CD4-positive, alpha-beta T cell treated with Interleukin-6 at 100 ng/mL for 8 hours (primary cell): ENCODE measurements around the gene CSMD2.

Experiments used
- DNase-seq: peaks from one replicate; pipeline ENCODE4 v3.0.0-alpha.2; 2020; ENCODE audit warnings: mixed read lengths, low spot score

The CSMD2 gene

GRCh38 chr1:33601751-33602150, 563.3 kb downstream of the CSMD2 start:
- DNase-seq: no peak

DNA sequence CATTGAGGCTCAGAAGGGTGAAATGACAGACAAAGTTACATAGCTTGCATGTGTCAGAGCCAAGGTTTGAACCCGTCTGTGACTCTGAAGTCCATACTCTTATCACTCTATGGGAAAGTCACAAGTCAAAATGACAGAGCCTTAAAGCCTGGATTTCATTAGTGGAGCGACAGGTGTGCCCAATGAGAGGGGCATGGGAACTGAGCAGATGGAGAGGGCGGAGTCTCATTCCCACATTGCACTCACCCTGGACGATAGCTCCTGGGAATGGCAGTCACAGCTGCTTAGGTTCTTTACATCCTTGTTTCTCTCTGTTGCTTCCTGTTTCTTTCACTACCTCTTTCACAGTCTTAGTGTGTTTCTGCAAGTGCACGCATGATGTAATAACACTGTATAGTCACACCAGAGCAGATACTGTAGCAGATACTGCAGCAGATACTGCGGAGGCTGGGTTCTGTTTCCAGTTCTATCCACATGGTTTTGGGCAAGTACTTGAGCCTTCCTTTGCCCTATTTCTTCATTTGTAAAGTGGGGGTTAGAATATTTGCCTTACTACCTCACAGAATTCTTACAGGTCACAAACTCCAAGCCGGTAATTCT, 565.4 kb downstream of the CSMD2 start:
- no peak for DNase-seq

- no peak for DNase-seq
These were observed 576.3 kb downstream of the CSMD2 start for GRCh38 chr1:33588726-33589125.

GRCh38 chr1:33586795-33587194, 578.2 kb downstream of the CSMD2 start:
- DNase-seq: no peak

GRCh38 chr1:33586106-33586505, 578.9 kb downstream of the CSMD2 start:
- no peak for DNase-seq

- no peak for DNase-seq
These were observed 581.5 kb downstream of the CSMD2 start for GRCh38 chr1:33583567-33583966.

DNA sequence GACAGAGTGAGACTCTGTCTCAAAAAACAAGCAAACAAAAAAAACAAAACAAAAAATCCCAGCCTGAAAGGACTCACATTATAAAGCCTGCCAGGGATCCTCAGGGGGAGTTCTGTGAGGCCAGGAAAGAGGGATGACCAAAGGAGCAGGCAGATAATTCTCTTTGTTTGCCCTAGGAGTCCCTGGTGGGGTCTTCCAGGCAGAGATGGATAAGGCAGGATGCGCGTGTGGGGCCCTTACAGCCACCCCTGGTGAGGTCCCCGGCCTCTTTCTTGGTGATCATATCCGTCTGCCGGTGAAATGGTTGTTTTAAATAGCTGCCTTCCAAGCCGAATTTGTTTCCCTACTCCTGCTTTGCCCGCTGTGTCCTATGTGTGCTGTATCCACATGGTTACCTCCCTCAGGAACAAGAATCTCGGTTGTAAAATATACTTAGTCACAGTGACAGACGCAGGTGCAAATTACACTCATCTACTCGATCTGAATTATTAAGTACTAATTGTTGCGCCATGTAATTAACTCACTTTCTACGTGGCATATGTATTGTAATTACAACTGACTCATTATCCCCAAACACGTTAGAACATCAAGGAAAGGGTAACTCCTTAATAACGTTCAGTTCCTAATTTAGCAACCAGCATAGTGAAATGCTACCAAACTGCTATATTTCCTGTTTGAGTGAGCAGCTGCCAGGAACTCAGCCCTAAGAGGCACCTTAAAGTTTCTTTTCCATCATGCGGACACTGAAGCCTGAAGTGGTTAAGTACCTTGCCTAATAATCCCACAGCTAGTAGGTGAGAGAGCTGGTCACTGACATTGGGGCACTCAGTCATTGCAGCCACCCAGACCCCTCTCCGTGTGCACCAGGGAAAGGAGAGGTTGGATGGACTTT, 586.2 kb downstream of the CSMD2 start:
- DNase-seq: no peak

DNA sequence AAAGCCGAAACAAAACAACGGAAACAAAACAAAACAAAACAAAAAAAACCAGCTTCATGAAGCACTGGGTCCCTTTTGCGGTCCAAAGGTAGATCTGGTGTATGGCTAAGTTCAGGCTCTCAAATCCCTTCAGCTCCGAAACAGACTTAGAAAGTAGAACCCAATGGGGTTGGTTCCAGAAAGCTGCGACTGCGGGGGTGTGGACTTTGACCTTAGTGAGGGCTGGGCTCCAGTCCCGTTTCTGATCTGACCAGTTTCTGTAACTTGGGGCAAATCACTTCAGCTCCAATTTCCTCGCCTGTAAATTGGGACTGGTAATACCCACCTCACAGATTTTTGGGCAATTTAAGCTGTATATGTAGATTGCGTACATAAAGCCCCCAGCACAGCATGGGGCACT, 587.4 kb downstream of the CSMD2 start:
- DNase-seq: no peak

GRCh38 chr1:33576821-33577599, 588.0 kb downstream of the CSMD2 start:
- no peak for DNase-seq

- DNase-seq: no peak
These were observed 589.6 kb downstream of the CSMD2 start for GRCh38 chr1:33575324-33575879.

GRCh38 chr1:33573661-33574060, 591.4 kb downstream of the CSMD2 start:
- no peak for DNase-seq

- no peak for DNase-seq
These were observed 592.6 kb downstream of the CSMD2 start for GRCh38 chr1:33572387-33572786.

DNA sequence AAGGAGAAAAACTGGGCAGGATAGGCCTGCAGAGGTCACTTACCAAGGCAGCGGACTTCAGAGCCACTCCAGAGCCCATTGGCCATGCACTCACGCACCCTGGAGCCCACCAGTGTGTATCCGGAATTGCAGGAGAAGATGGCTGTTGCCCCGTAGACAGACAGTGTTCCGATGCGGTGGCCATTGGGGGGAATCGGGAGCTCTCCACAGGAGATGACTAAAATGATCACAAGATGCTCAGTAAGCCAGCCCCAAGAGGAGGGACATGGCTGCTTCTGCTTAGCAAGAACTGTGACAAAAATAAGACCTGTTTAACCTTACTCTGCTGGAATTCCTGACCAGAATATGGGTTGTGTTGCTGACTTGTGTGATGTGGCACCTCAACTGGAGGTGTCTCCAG, 595.7 kb downstream of the CSMD2 start:
- DNase-seq: no peak

GRCh38 chr1:33563699-33564098, 601.3 kb downstream of the CSMD2 start:
- DNase-seq: no peak

- DNase-seq: no peak
These were observed 602.5 kb downstream of the CSMD2 start for GRCh38 chr1:33562563-33562962.

DNA sequence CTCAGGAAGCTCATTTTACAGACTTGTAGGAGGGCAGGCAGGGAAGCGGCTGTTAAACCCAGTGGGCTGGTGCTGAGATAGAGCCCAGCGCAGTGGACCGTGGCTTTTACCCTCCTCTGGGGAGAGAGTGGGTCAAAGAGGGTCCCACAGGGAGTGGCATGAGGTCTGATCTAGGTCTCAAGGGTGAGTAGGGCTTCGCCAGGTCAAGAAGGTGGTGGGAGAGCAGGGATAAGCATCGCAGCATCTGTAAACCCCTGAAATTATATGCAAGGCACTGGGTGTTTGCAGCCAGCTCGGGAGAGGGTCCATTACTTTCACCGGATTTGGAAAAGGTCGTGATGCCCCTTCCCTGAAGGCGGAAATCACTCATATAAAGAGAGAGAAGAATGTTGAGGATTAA, 603.5 kb downstream of the CSMD2 start:
- no peak for DNase-seq

- no peak for DNase-seq
These were observed 604.4 kb downstream of the CSMD2 start for GRCh38 chr1:33560680-33561079.

DNA sequence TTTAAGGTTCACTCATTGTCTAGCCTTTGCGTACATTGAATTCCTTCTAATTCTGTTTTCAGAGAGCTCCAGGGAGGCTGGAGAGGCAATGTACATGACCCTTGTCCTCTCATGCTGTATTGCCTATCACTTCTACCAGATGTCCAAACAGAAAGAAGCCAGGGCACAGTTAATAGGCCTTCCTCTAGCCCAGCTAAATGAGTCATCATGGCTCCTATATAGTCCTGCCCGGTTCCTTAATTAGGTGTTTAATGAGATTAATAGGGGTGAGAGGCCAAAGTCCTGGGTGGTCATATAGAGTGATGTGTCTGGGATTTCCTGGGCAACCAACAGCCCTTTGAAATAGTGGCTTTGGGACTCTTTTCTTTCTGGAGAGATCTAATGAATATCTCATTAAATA, 616.3 kb downstream of the CSMD2 start:
- DNase-seq: no peak

GRCh38 chr1:33548319-33548718, 616.7 kb downstream of the CSMD2 start:
- DNase-seq: no peak

GRCh38 chr1:33547576-33547975, 617.5 kb downstream of the CSMD2 start:
- DNase-seq: no peak

GRCh38 chr1:33541966-33542365, 623.1 kb downstream of the CSMD2 start:
- no peak for DNase-seq

GRCh38 chr1:33537885-33538284, 627.1 kb downstream of the CSMD2 start:
- DNase-seq: no peak

GRCh38 chr1:33535334-33535733, 629.7 kb downstream of the CSMD2 start:
- DNase-seq: no peak
